Endothelial cell of umbilical vein (primary cell): ENCODE results near the gene NLGN2. TPM values are rescaled to one million over a fixed set of nuclear protein-coding genes. Genes with fewer than 3 reads are reported as not detected.

Experiments used
- BruUV-seq: library from RNA; stranded (reverse); fragments of 400-500 nt; replicated peaks from 2 replicates; lab custom pipeline; 2021; lab: Mats Ljungman, UMichigan
- CTCF ChIA-PET: fragments of 300-600, 350-600 bp; sonication (Branson Sonifier 250); formaldehyde crosslinking; loops from one replicate; lab custom pipeline; 2021; ENCODE audit warnings: antibody characterized with exemption, inconsistent platforms; lab: Charles Lee
- POLR2A ChIA-PET: fragments of 300-600, 350-600 bp; sonication (Branson Sonifier 250); formaldehyde crosslinking; loops from one replicate; lab custom pipeline; 2021; ENCODE audit warnings: antibody characterized with exemption, inconsistent platforms; lab: Charles Lee
- DNase-seq: peaks from one replicate; pipeline ENCODE4 v3.0.0-alpha.2; 2011; ENCODE audit warnings: low read depth, low spot score
- FAIRE-seq: peaks from 2 replicates; lab custom pipeline; 2011; peaks lifted over from hg19 to GRCh38; lab: Jason Lieb, UNC
- H2AFZ ChIP-seq: 2 replicates; pipeline ENCODE4 v1.6.0; 2012; ENCODE audit warnings: low read depth, low read length, control low read depth, inconsistent platforms
- H3K27ac ChIP-seq: 2 replicates; pipeline ENCODE4 v1.5.1; 2011; ENCODE audit warnings: low read depth, mild to moderate bottlenecking, control low read depth, low read length, moderate library complexity; ENCODE audit not compliant: insufficient read depth
- H3K27me3 ChIP-seq, 2 experiments: 2 replicates each; pipeline versions ENCODE4 v1.6.0 to v1.6.1; 2011; ENCODE audit warnings: low read length in 2 of 2, mixed read lengths in 1 of 2; ENCODE audit not compliant: control insufficient read depth in 2 of 2, insufficient read depth in 2 of 2
- H3K36me3 ChIP-seq, 2 experiments: 2 replicates in 1 of 2; 3 replicates in 1 of 2; pipeline ENCODE4 v1.5.1; 2011; ENCODE audit warnings: low read length in 2 of 2, mild to moderate bottlenecking in 1 of 2, moderate library complexity in 1 of 2; ENCODE audit not compliant: control insufficient read depth in 2 of 2, insufficient read depth in 2 of 2; ENCODE audit errors: extremely low read depth in 1 of 2
- H3K4me1 ChIP-seq: 3 replicates; pipeline ENCODE4 v1.5.1; 2011; ENCODE audit warnings: mild to moderate bottlenecking, low read length; ENCODE audit not compliant: control insufficient read depth, insufficient read depth; ENCODE audit errors: extremely low read depth
- H3K4me2 ChIP-seq: 2 replicates; pipeline ENCODE4 v1.6.1; 2011; ENCODE audit warnings: low read length, control low read depth, mixed read lengths; ENCODE audit not compliant: insufficient read depth
- H3K4me3 ChIP-seq, 3 experiments: fragments of 200-600 bp in 1 of 3; sonication (generic), shearing (Covaris generic) in 1 of 3; replicated peaks in 1 of 3; 2 replicates each; pipeline ENCODE4 v1.5.1; 2011 to 2016; ENCODE audit warnings: control low read depth in 3 of 3, low read length in 3 of 3, mild to moderate bottlenecking in 2 of 3, inconsistent platforms in 1 of 3, low read depth in 1 of 3, moderate library complexity in 1 of 3; ENCODE audit not compliant: insufficient read depth in 1 of 3
- H3K79me2 ChIP-seq: 2 replicates; pipeline ENCODE4 v1.6.0; 2012; ENCODE audit warnings: low read length, inconsistent platforms; ENCODE audit not compliant: control insufficient read depth, insufficient read depth
- H3K9ac ChIP-seq: replicated peaks from 2 replicates; pipeline ENCODE3; 2011; ENCODE audit warnings: low read length, control low read depth; ENCODE audit not compliant: insufficient read depth; ENCODE audit errors: extremely low read depth
- H3K9me1 ChIP-seq: replicated peaks from 3 replicates; pipeline ENCODE4 v1.6.0; 2011; ENCODE audit warnings: mild to moderate bottlenecking, low read length; ENCODE audit not compliant: control insufficient read depth, insufficient read depth; ENCODE audit errors: extremely low read depth
- H3K9me3 ChIP-seq: replicated peaks from 2 replicates; pipeline ENCODE4 v1.5.1; 2012; ENCODE audit warnings: low read length, inconsistent platforms; ENCODE audit not compliant: control insufficient read depth, insufficient read depth
- H4K20me1 ChIP-seq: replicated peaks from 2 replicates; pipeline ENCODE3; 2011; ENCODE audit warnings: mild to moderate bottlenecking, low read length; ENCODE audit not compliant: control insufficient read depth, insufficient read depth; ENCODE audit errors: extremely low read depth
- EZH2 ChIP-seq: IDR thresholded peaks from 2 replicates; pipeline ENCODE4 v1.6.1; 2012; ENCODE audit warnings: borderline replicate concordance, low read depth, mild to moderate bottlenecking, moderate library complexity, low read length, inconsistent platforms; ENCODE audit not compliant: severe bottlenecking
- FOS ChIP-seq: IDR thresholded peaks from 2 replicates; pipeline ENCODE4 v1.6.1; 2011; ENCODE audit warnings: mild to moderate bottlenecking, low read length, moderate library complexity, borderline replicate concordance; ENCODE audit not compliant: insufficient read depth
- MYC ChIP-seq: IDR thresholded peaks from one replicate; pipeline ENCODE4 v1.6.1; 2011; ENCODE audit warnings: mild to moderate bottlenecking, low read depth, low read length
- dilution Hi-C: fragments of 300-500 bp; cut with MboI; formaldehyde crosslinking; loops from one replicate; pipeline ENCODE4 v1.15.0; 2019; ENCODE audit warnings: low sequenced_read_pairs; ENCODE audit not compliant: extremely low pct_ligation_motif_present
- intact Hi-C: fragments of 100-400 bp; cut with micrococcal nuclease; formaldehyde crosslinking; loops from one replicate; pipeline ENCODE4 v1.10.0; 2022
- polyA plus RNA-seq, 4 experiments: library from polyadenylated mRNA; depleted of rRNA in 3 of 4; stranded (reverse) in 3 of 4; unstranded in 1 of 4; fragments of >200 nt; gene quantifications; 2 replicates each; pipeline versions ENCODE4 v1.2.1 to v1.2.3, GENCODE V29; 2011 to 2012; ENCODE audit warnings: missing spikeins in 1 of 4
- total RNA-seq: library from RNA; stranded (reverse); gene quantifications from 2 replicates; pipeline ENCODE4 v1.2.3, GENCODE V29; 2021
- TF ChIP-seq, protein P1 (sequence below), 2 donors: IDR thresholded peaks; 1 replicate in 1 of 2; 2 replicates in 1 of 2; pipeline ENCODE4 v1.5.1; 2011; ENCODE audit warnings: low read length in 2 of 2, mild to moderate bottlenecking in 2 of 2, moderate library complexity in 2 of 2, control low read depth in 1 of 2, inconsistent platforms in 1 of 2, low read depth in 1 of 2; ENCODE audit not compliant: insufficient read depth in 1 of 2; ENCODE audit errors: extremely low read depth in 1 of 2

The NLGN2 gene
- total and polyA plus RNA-seq, 2 donors (not counting 3 experiments of a cell fraction or from before 2014, with no cell fraction given), result 15.4 to 25.9 TPM

DNA sequence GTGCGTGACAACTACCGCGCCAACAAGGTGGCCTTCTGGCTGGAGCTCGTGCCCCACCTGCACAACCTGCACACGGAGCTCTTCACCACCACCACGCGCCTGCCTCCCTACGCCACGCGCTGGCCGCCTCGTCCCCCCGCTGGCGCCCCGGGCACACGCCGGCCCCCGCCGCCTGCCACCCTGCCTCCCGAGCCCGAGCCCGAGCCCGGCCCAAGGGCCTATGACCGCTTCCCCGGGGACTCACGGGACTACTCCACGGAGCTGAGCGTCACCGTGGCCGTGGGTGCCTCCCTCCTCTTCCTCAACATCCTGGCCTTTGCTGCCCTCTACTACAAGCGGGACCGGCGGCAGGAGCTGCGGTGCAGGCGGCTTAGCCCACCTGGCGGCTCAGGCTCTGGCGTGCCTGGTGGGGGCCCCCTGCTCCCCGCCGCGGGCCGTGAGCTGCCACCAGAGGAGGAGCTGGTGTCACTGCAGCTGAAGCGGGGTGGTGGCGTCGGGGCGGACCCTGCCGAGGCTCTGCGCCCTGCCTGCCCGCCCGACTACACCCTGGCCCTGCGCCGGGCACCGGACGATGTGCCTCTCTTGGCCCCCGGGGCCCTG is 9.5 kb downstream of the NLGN2 start:
- Histone ChIP-seq H3K79me2 (no peaks in the 10 kb centered on the region), H3K27ac (no peak overlapping the region), H3K9ac (no peak overlapping the region), H2AFZ (no peak overlapping the region), H3K9me3 (no peaks in the 10 kb centered on the region), H3K4me1 (no peaks in the 10 kb centered on the region), H3K36me3 (peaks cover 0 to 2% of the 10 kb centered on the region in 2 experiments), H3K4me3 (no peak overlapping the region), H3K4me2 (no peak overlapping the region), H4K20me1 (no peaks in the 10 kb centered on the region), H3K9me1 (no peaks in the 10 kb centered on the region), H3K27me3 (no peaks in the 10 kb centered on the region)
- POLR2A ChIA-PET, result no interaction called here
- CTCF ChIA-PET, result interaction anchor here (1.2 to 2.2 kb wide), 2 partner anchors 13 to 61 kb away, joined by 5 to 6 read pairs; partner anchors contain the start of gene TMEM256
- intact Hi-C loops (no loop called here), dilution Hi-C loops (no loop called here)
- no peak for DNase-seq
- FAIRE-seq, result no peak
- no TSS peak for BruUV-seq
- TF ChIP-seq FOS (no peak), MYC (no peak)
- TF ChIP-seq, protein P1, sequence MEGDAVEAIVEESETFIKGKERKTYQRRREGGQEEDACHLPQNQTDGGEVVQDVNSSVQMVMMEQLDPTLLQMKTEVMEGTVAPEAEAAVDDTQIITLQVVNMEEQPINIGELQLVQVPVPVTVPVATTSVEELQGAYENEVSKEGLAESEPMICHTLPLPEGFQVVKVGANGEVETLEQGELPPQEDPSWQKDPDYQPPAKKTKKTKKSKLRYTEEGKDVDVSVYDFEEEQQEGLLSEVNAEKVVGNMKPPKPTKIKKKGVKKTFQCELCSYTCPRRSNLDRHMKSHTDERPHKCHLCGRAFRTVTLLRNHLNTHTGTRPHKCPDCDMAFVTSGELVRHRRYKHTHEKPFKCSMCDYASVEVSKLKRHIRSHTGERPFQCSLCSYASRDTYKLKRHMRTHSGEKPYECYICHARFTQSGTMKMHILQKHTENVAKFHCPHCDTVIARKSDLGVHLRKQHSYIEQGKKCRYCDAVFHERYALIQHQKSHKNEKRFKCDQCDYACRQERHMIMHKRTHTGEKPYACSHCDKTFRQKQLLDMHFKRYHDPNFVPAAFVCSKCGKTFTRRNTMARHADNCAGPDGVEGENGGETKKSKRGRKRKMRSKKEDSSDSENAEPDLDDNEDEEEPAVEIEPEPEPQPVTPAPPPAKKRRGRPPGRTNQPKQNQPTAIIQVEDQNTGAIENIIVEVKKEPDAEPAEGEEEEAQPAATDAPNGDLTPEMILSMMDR (IDR thresholded peaks at IDR 0.05; ENCODE audit: extremely low read depth in 1 of 2, insufficient read depth in 1 of 2, low read depth in 1 of 2, low read length in 2 of 2), result no peak

DNA sequence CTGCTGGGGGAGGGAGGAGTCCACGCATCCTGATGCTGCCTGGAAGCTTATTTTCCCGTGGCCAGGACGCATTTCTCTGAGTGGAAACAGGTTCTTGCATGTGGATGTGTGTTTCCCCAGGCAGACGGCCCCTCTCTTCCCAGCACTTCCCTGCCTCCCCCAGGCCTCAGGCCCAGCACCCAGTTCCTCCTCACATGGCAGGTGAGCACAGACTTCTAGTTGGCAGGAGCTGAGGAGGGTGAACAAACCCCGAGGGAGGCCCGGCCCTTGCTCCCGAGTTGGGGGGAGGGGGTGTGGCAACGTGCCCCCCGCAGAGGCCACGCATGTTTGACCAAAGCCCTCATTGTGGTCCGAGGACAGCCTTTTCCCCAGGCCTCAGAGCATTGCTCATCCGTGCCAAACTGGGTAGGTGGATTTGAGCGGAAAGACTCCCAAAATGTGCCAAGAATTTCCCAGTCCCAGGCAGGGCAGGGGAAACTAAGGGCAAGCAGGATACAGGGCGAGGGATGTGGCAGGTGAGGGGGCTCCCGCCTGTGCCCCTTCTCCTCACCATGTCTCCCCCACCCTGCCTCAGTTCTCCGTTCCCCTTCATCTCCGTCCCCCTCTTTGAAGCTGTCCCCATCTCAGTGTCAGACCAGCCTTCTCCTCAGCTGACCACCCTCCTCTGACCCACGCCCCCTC is 11.0 kb downstream of the NLGN2 start:
- intact Hi-C loops (no loop called here), dilution Hi-C loops (no loop called here)
- Histone ChIP-seq H3K27ac (no peak overlapping the region), H3K79me2 (no peaks in the 10 kb centered on the region), H4K20me1 (no peaks in the 10 kb centered on the region), H3K27me3 (no peaks in the 10 kb centered on the region), H3K36me3 (peaks cover 0 to 2% of the 10 kb centered on the region in 2 experiments), H3K4me3 (no peak overlapping the region), H2AFZ (no peak overlapping the region), H3K4me2 (no peak overlapping the region), H3K4me1 (no peaks in the 10 kb centered on the region), H3K9me3 (no peaks in the 10 kb centered on the region), H3K9me1 (no peaks in the 10 kb centered on the region), H3K9ac (no peak overlapping the region)
- CTCF ChIA-PET, result no interaction called here
- TF ChIP-seq EZH2, result no peak
- BruUV-seq, result no TSS peak
- DNase-seq (no peak), FAIRE-seq (no peak)
- POLR2A ChIA-PET, result no interaction called here
